Peyer's patch (tissue), 4 donors: ENCODE measurements around the gene PIP5K1C. TPM values are rescaled to one million over a fixed set of nuclear protein-coding genes. Genes with fewer than 3 reads are reported as not detected.

Source experiments
- DNase-seq, 3 donors: peaks; one replicate each; pipeline ENCODE4 v3.0.0-alpha.2; 2017 to 2019
- H3K27ac ChIP-seq, 4 donors: fragments of 200-600 bp; sonication (generic); one replicate each; pipeline ENCODE4 v1.5.1; 2016 to 2019
- H3K27me3 ChIP-seq, 2 donors: fragments of 200-600 bp; sonication (generic); one replicate each; pipeline ENCODE4 v1.5.1; 2019
- H3K36me3 ChIP-seq, 3 donors: fragments of 200-600 bp; sonication (generic); one replicate each; pipeline ENCODE4 v1.5.1; 2016 to 2019
- H3K4me1 ChIP-seq, 4 donors: fragments of 200-600 bp; sonication (generic); one replicate each; pipeline ENCODE4 v1.5.1; 2016 to 2019
- H3K4me3 ChIP-seq, 4 donors: fragments of 200-600 bp; sonication (generic); 1 replicate in 3 of 4; 2 replicates in 1 of 4; pipeline ENCODE4 v1.5.1; 2016 to 2019; ENCODE audit warnings: mild to moderate bottlenecking in 1 of 4
- H3K9me3 ChIP-seq, 4 donors: fragments of 200-600 bp; sonication (generic); one replicate each; pipeline ENCODE4 v1.5.1; 2016 to 2019; ENCODE audit warnings: mild to moderate bottlenecking in 1 of 4
- POLR2A ChIP-seq, 2 donors: fragments of 450-650 bp; IDR thresholded peaks; one replicate each; pipeline ENCODE4 v1.5.1; 2017; ENCODE audit warnings: antibody characterized with exemption in 2 of 2, mild to moderate bottlenecking in 2 of 2, moderate library complexity in 2 of 2
- total RNA-seq, 4 donors: library from RNA; depleted of rRNA; stranded (reverse); fragments of >200 nt; gene quantifications; one replicate each; pipeline ENCODE4 v1.1.0, GENCODE V29; 2016
- TF ChIP-seq, protein P1 (sequence below), 6 experiments: fragments of 450-650 bp in 4 of 6; fragments of 200-600 bp in 2 of 6; sonication (generic) in 1 of 6; IDR thresholded peaks; one replicate each; pipeline ENCODE4 v1.5.1; 2017 to 2019; ENCODE audit warnings: antibody characterized with exemption in 6 of 6, mild to moderate bottlenecking in 3 of 6, moderate library complexity in 1 of 6

Gene PIP5K1C, protein sequence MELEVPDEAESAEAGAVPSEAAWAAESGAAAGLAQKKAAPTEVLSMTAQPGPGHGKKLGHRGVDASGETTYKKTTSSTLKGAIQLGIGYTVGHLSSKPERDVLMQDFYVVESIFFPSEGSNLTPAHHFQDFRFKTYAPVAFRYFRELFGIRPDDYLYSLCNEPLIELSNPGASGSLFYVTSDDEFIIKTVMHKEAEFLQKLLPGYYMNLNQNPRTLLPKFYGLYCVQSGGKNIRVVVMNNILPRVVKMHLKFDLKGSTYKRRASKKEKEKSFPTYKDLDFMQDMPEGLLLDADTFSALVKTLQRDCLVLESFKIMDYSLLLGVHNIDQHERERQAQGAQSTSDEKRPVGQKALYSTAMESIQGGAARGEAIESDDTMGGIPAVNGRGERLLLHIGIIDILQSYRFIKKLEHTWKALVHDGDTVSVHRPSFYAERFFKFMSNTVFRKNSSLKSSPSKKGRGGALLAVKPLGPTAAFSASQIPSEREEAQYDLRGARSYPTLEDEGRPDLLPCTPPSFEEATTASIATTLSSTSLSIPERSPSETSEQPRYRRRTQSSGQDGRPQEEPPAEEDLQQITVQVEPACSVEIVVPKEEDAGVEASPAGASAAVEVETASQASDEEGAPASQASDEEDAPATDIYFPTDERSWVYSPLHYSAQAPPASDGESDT
- 10 to 100 TPM; 22.6 to 27.2 (median 26.1) TPM for total RNA-seq

DNA sequence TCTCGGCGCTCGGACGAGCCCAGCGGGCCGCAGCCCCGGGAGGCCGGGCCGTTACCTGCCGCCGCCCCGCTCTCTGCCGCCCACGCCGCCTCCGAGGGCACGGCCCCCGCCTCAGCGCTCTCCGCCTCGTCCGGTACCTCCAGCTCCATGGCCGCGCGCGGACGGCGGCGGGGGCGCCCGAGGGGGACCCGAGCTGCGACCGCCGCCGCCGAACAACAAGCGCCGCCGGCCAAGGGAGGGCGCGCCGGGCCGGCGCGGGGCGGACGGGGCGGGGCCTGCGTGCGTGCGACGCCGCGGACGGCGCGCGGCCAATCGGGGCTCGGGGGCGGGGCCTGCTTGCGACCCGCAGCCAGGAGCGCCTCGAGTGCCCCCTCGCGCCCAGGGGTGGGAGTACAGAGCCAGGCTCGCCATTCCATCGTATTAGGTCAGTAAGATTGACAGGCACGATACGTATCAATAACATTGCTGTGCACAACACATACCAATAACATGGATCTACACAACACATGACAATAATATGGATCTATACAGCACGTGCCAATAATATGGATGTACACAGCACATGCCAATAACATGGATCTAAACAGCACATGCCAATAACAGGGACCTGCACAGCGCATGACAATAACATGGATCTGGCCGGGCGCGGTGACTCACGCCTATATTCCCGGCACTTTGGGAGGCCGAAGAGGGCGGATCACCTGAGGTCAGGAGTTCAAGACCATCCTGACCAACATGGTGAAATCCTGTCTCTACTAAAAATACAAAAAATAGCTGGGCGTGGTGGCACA lies at the start of gene PIP5K1C:
PIP5K1C (minus strand) TSS at position 227 of the 791 bp plus-strand sequence; CDS start at position 149, 78 bp downstream.
- no peaks in the 10 kb centered on the region for H3K27me3 ChIP-seq
- no peaks in the 10 kb centered on the region for H3K9me3 ChIP-seq
- peak within 1 kb of the TSS; percentile 67 to 82 (median 77) for H3K27ac ChIP-seq
- no peaks in the 10 kb centered on the region for H3K36me3 ChIP-seq
- peaks cover 0 to 17% (median 10%) of the 10 kb centered on the region in 4 donors for H3K4me1 ChIP-seq
- DNase-seq = peak; percentile 89 to 96 (median 96)
- H3K4me3 ChIP-seq = peak within 1 kb of the TSS; percentile 90 to 98 (median 94)
- TF ChIP-seq, protein P1, sequence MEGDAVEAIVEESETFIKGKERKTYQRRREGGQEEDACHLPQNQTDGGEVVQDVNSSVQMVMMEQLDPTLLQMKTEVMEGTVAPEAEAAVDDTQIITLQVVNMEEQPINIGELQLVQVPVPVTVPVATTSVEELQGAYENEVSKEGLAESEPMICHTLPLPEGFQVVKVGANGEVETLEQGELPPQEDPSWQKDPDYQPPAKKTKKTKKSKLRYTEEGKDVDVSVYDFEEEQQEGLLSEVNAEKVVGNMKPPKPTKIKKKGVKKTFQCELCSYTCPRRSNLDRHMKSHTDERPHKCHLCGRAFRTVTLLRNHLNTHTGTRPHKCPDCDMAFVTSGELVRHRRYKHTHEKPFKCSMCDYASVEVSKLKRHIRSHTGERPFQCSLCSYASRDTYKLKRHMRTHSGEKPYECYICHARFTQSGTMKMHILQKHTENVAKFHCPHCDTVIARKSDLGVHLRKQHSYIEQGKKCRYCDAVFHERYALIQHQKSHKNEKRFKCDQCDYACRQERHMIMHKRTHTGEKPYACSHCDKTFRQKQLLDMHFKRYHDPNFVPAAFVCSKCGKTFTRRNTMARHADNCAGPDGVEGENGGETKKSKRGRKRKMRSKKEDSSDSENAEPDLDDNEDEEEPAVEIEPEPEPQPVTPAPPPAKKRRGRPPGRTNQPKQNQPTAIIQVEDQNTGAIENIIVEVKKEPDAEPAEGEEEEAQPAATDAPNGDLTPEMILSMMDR (IDR thresholded peaks at IDR 0.05) = peak; percentile 69 to 95 (median 89)
- TF ChIP-seq POLR2A (IDR thresholded peaks at IDR 0.05) = peak in 1 of 2 donors; percentile 40

DNA sequence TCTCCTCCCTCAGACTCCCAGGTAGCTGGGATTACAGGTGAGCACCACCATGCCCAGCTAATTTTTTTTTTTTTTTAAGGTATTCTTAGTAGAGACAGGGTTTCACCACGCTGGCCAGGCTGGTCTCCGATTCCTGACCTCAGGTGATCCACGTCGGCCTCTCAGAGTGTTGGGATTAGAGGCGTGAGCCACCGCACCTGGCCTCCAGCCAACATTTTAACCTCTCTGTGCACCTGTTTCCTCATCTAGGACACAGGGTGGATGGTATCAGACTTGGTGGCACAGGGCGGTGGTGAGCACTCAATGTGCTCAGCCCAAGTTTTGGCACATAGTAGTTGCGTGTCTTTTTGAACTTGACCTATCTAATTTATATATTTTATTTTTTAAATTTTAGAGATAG lies 48.7 kb upstream of the PIP5K1C start:
- Histone ChIP-seq H3K4me3 (no peak overlapping the region), H3K4me1 (no peaks in the 10 kb centered on the region), H3K27me3 (no peaks in the 10 kb centered on the region), H3K36me3 (peaks cover 0 to 79% (median 0%) of the 10 kb centered on the region in 3 donors), H3K9me3 (no peaks in the 10 kb centered on the region), H3K27ac (no peak overlapping the region)
- TF ChIP-seq, protein P1 (IDR thresholded peaks at IDR 0.05) = no peak
- TF ChIP-seq POLR2A (IDR thresholded peaks at IDR 0.05) = no peak
- no peak for DNase-seq

DNA sequence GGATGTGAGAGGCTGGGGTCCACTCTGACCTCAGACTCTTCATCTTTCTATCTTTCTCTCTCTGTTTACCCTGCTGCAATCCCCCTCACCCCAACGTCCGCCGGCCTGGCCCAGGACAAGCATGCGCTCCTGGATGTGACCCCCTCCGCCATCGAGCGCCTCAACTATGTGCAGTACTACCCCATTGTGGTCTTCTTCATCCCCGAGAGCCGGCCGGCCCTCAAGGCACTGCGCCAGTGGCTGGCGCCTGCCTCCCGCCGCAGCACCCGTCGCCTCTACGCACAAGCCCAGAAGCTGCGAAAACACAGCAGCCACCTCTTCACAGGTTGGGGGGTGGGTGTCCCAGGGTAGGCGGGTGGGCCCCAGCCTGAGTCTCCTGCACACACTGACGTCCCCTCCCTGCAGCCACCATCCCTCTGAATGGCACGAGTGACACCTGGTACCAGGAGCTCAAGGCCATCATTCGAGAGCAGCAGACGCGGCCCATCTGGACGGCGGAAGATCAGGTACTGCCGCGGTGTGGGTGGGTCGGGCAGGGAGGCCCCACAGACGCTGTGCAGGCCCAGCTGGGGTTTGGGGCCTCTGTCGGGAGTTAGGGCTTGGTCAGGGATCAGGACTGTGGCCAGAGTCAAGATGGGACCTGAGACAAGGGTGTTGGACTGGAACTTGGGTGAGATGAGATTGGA lies 46.2 kb upstream of the PIP5K1C start:
- H3K36me3 ChIP-seq = peaks cover 0 to 72% (median 0%) of the 10 kb centered on the region in 3 donors
- TF ChIP-seq, protein P1 (IDR thresholded peaks at IDR 0.05) = no peak
- TF ChIP-seq POLR2A (IDR thresholded peaks at IDR 0.05) = no peak
- DNase-seq = no peak

DNA sequence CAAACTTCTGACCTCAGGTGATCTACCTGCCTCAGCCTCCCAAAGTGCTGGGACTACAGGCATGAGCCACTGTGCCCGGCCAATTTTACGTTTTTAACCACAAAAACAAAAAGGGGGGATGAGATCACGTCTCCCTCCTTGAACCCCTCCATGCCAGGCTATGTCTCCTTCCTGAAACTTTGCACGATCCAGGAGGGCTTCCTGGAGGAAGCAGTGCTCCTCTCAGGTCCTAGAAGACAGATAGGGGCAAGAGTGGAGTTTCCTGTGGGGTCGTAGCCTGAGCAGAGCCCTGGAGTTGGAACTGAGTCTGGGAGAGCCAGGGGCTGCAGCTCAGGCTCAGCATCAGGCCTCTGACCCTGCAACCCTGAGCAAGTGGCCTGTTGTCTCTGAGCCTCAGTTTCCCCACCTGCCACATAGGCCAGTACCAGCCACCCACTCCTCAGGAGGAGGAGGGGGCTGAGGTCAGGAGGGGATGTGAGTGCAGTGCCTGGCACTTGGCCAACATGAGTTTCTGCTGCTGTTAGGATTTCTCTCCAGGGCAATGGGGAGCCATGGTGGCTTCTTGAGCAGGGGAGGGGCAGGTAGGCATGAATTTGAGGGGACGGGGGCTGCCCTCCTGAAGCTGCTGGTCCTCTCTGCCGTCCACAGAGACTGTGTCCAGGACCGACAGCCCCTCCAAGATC lies 45.2 kb upstream of the PIP5K1C start:
- no peak for DNase-seq
- Histone ChIP-seq H3K4me1 (no peaks in the 10 kb centered on the region), H3K4me3 (no peak overlapping the region), H3K27me3 (no peaks in the 10 kb centered on the region), H3K27ac (no peak overlapping the region), H3K36me3 (peaks cover 0 to 71% (median 0%) of the 10 kb centered on the region in 3 donors), H3K9me3 (no peaks in the 10 kb centered on the region)
- TF ChIP-seq, protein P1 (IDR thresholded peaks at IDR 0.05) = no peak
- TF ChIP-seq POLR2A (IDR thresholded peaks at IDR 0.05) = no peak

More for the DNA sequence above, 46.2 kb upstream of the PIP5K1C start:
- Histone ChIP-seq H3K4me3 (no peak overlapping the region), H3K27ac (no peak overlapping the region), H3K4me1 (no peaks in the 10 kb centered on the region), H3K27me3 (no peaks in the 10 kb centered on the region), H3K9me3 (no peaks in the 10 kb centered on the region)
